MM.1S (cell line): ENCODE results near the gene PPFIA2.

Source experiments
- EZH2 ChIP-seq: fragments of 300-600 bp; sonication (generic); optimal IDR thresholded peaks from 2 replicates; pipeline ENCODE3; 2017; ENCODE audit warnings: low read depth, mild to moderate bottlenecking, antibody characterized with exemption, low read length, mixed read lengths
- EZH2phosphoT487 ChIP-seq: fragments of 300-600 bp; sonication (generic); IDR thresholded peaks from 2 replicates; pipeline ENCODE4 v1.6.1; 2018; ENCODE audit warnings: antibody characterized with exemption, low read length
- TF ChIP-seq, protein P1 (sequence below): fragments of 300-600 bp; sonication (generic); IDR thresholded peaks from 2 replicates; pipeline ENCODE4 v1.5.1; 2016; ENCODE audit warnings: antibody characterized with exemption, low read length, mixed read lengths

- TF ChIP-seq EZH2 (no peak), EZH2phosphoT487 (no peak)
- TF ChIP-seq, protein P1, sequence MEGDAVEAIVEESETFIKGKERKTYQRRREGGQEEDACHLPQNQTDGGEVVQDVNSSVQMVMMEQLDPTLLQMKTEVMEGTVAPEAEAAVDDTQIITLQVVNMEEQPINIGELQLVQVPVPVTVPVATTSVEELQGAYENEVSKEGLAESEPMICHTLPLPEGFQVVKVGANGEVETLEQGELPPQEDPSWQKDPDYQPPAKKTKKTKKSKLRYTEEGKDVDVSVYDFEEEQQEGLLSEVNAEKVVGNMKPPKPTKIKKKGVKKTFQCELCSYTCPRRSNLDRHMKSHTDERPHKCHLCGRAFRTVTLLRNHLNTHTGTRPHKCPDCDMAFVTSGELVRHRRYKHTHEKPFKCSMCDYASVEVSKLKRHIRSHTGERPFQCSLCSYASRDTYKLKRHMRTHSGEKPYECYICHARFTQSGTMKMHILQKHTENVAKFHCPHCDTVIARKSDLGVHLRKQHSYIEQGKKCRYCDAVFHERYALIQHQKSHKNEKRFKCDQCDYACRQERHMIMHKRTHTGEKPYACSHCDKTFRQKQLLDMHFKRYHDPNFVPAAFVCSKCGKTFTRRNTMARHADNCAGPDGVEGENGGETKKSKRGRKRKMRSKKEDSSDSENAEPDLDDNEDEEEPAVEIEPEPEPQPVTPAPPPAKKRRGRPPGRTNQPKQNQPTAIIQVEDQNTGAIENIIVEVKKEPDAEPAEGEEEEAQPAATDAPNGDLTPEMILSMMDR = no peak
These were observed 53.6 kb downstream of the PPFIA2 start for GRCh38 chr12:81705586-81705985.
